Loucy (cell line): Measurements from ENCODE around the gene HERC2.

Experiments used
- H2AFZ ChIP-seq: fragments of 200-600 bp; sonication (generic); 2 replicates; pipeline ENCODE4 v1.6.0; 2016; ENCODE audit warnings: antibody characterized with exemption, mild to moderate bottlenecking, low read length, moderate library complexity
- H3F3A ChIP-seq: fragments of 200-600 bp; 2 replicates; pipeline ENCODE4 v1.6.0; 2016; ENCODE audit warnings: antibody characterized with exemption, low read depth, mild to moderate bottlenecking
- H3K27me3 ChIP-seq: fragments of 200-600 bp; sonication (generic); 2 replicates; pipeline ENCODE4 v1.6.1; 2014; ENCODE audit warnings: low read length, mild to moderate bottlenecking; ENCODE audit not compliant: insufficient read depth, poor library complexity, severe bottlenecking
- H3K36me3 ChIP-seq: fragments of 200-600 bp; sonication (generic); 2 replicates; pipeline ENCODE4 v1.6.1; 2016; ENCODE audit warnings: low read length; ENCODE audit not compliant: insufficient read depth
- H3K4me1 ChIP-seq: fragments of 200-600 bp; sonication (generic); 2 replicates; pipeline ENCODE4 v1.5.1; 2014; ENCODE audit warnings: low read length, mild to moderate bottlenecking; ENCODE audit not compliant: insufficient read depth, poor library complexity, severe bottlenecking
- H3K4me2 ChIP-seq: fragments of 200-600 bp; sonication (generic); 2 replicates; pipeline ENCODE4 v1.6.0; 2014; ENCODE audit warnings: antibody characterized with exemption, low read length, low read depth, mild to moderate bottlenecking; ENCODE audit not compliant: poor library complexity, severe bottlenecking
- H3K4me3 ChIP-seq: fragments of 200-600 bp; sonication (generic); 2 replicates; pipeline ENCODE4 v1.5.1; 2014; ENCODE audit warnings: low read length, mild to moderate bottlenecking, mixed read lengths; ENCODE audit not compliant: poor library complexity, severe bottlenecking
- H3K79me2 ChIP-seq: fragments of 200-600 bp; sonication (generic); 2 replicates; pipeline ENCODE4 v1.6.1; 2014; ENCODE audit warnings: low read length; ENCODE audit not compliant: insufficient read depth
- H3K9ac ChIP-seq: fragments of 200-600 bp; sonication (generic); 2 replicates; pipeline ENCODE4 v1.6.0; 2014; ENCODE audit warnings: mild to moderate bottlenecking, low read depth, low read length, moderate library complexity; ENCODE audit not compliant: poor library complexity, severe bottlenecking
- H3K9me2 ChIP-seq: fragments of 200-600 bp; sonication (generic); replicated peaks from 2 replicates; pipeline ENCODE4 v1.6.1; 2016; ENCODE audit warnings: low read depth, low read length, mixed read lengths
- H3K9me3 ChIP-seq: fragments of 200-600 bp; sonication (generic); 2 replicates; pipeline ENCODE4 v1.6.1; 2014; ENCODE audit warnings: mild to moderate bottlenecking, antibody characterized with exemption, low read length, low read depth; ENCODE audit not compliant: insufficient read depth
- H4K20me1 ChIP-seq: fragments of 200-600 bp; sonication (generic); 2 replicates; pipeline ENCODE4 v1.6.0; 2014; ENCODE audit warnings: antibody characterized with exemption, low read length, mild to moderate bottlenecking; ENCODE audit not compliant: insufficient read depth, poor library complexity, severe bottlenecking
- EZH2phosphoT487 ChIP-seq: fragments of 200-600 bp; IDR thresholded peaks from 2 replicates; pipeline ENCODE4 v1.6.1; 2018; ENCODE audit warnings: antibody characterized with exemption, mild to moderate bottlenecking, moderate library complexity, borderline replicate concordance
- TF ChIP-seq, protein P1 (sequence below): fragments of 200-600 bp; sonication (generic); conservative IDR thresholded peaks from 2 replicates; pipeline ENCODE4 v1.5.1; 2014; ENCODE audit warnings: mild to moderate bottlenecking, antibody characterized with exemption, low read length

Gene HERC2

DNA sequence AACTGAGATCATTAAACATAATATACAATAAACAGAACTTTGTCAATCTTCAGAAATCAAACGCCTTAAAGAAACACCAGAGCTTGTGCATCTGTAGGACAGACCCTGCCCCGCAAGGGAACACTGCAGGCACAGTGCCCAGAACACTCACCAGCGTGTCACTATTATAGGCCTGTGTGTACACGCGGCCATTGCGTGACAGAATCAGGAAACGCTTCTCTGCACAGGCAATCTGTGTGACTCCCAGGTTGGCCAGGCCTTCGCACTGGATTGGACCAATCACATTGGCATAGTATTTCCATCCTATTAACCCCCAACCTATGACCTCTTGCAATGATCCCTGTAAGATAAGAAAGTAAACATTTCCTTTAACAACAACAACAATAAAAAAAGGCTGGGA, 52.9 kb downstream of the HERC2 start:
- no peaks in the 10 kb centered on the region for H3F3A ChIP-seq
- H3K4me2 ChIP-seq: no peak overlapping the region
- TF ChIP-seq EZH2phosphoT487: no peak
- TF ChIP-seq, protein P1, sequence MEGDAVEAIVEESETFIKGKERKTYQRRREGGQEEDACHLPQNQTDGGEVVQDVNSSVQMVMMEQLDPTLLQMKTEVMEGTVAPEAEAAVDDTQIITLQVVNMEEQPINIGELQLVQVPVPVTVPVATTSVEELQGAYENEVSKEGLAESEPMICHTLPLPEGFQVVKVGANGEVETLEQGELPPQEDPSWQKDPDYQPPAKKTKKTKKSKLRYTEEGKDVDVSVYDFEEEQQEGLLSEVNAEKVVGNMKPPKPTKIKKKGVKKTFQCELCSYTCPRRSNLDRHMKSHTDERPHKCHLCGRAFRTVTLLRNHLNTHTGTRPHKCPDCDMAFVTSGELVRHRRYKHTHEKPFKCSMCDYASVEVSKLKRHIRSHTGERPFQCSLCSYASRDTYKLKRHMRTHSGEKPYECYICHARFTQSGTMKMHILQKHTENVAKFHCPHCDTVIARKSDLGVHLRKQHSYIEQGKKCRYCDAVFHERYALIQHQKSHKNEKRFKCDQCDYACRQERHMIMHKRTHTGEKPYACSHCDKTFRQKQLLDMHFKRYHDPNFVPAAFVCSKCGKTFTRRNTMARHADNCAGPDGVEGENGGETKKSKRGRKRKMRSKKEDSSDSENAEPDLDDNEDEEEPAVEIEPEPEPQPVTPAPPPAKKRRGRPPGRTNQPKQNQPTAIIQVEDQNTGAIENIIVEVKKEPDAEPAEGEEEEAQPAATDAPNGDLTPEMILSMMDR: no peak
- H3K9me3 ChIP-seq: no peaks in the 10 kb centered on the region
- H3K27me3 ChIP-seq: no peaks in the 10 kb centered on the region
- no peak overlapping the region for H3K4me3 ChIP-seq
- no peak overlapping the region for H3K9ac ChIP-seq
- peaks cover 81% of the 10 kb centered on the region; the same call in 1 of the 2 replicates for H3K36me3 ChIP-seq
- no peaks in the 10 kb centered on the region for H3K79me2 ChIP-seq
- H4K20me1 ChIP-seq: no peaks in the 10 kb centered on the region
- H3K9me2 ChIP-seq: no peaks in the 10 kb centered on the region
- no peaks in the 10 kb centered on the region for H3K4me1 ChIP-seq
- H2AFZ ChIP-seq: no peak overlapping the region

DNA sequence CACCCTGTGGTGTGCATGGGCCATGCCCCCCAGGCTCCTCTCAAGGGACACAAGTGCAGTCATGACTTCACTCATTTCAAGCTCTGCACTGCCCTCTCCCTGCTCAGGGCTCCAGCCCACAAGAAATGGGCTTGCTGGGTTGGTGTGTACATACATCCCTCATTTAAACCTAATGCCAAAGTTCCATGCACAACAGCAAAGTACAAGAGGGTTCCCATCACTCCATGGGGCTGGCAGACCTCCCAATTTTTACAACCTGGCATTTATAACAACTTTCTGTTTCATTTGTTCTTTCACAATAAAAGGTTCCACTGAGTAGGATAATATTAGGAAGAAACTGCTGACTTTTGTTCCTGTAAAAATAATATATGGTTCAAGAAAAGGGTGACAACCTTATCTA, 54.3 kb downstream of the HERC2 start:
- Histone ChIP-seq H3K36me3 (peaks cover 83% of the 10 kb centered on the region; the same call in 1 of the 2 replicates), H4K20me1 (no peaks in the 10 kb centered on the region), H3K9me3 (no peaks in the 10 kb centered on the region), H3K9ac (no peak overlapping the region), H3K4me1 (no peaks in the 10 kb centered on the region), H3K79me2 (no peaks in the 10 kb centered on the region), H3K27me3 (no peaks in the 10 kb centered on the region), H3F3A (no peaks in the 10 kb centered on the region), H2AFZ (no peak overlapping the region), H3K9me2 (no peaks in the 10 kb centered on the region), H3K4me3 (no peak overlapping the region), H3K4me2 (no peak overlapping the region)
- TF ChIP-seq, protein P1: no peak
- TF ChIP-seq EZH2phosphoT487: no peak

DNA sequence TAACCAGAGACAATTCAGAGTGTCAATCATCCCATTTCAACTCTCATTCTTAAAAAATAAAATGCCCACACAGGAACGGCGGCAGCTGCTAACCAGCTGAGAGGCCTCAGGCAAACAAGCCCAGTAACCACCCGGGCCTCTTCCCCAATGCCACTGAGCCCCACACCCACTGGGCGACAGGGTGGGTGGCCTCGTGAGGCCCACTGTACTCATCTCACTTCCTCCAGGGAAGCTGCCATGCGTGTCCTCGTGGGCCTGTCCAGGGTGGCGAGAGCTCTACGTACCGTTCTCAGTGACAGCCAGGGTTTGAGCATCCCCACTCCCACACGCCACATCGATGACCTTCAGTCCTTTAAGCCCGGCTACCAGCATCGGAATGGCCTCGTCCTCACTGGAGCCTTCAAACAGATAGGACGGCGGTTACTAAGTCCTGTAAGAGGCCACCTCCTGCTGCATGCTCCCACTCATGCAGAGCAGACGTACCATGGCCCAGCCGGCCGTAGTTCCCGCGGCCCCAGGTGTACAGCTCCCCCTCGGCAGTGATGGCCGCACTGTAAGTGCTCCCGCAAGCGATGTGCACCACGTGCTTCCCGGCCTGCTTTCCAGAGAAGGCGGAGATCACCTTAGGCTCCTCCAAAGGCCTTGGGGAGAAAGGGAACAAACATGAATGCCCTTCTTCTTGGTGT, 56.5 kb downstream of the HERC2 start:
- no peaks in the 10 kb centered on the region for H3K79me2 ChIP-seq
- H3K4me3 ChIP-seq: no peak overlapping the region
- no peak overlapping the region for H3K4me2 ChIP-seq
- no peaks in the 10 kb centered on the region for H3K9me2 ChIP-seq
- no peaks in the 10 kb centered on the region for H3K27me3 ChIP-seq
- TF ChIP-seq EZH2phosphoT487: no peak
- TF ChIP-seq, protein P1: no peak
- H4K20me1 ChIP-seq: peaks cover 3% of the 10 kb centered on the region
- peaks cover 85% of the 10 kb centered on the region; the same call in 1 of the 2 replicates for H3K36me3 ChIP-seq
- H3K9ac ChIP-seq: no peak overlapping the region
- no peaks in the 10 kb centered on the region for H3F3A ChIP-seq
- no peaks in the 10 kb centered on the region for H3K9me3 ChIP-seq
- H3K4me1 ChIP-seq: peaks cover 8% of the 10 kb centered on the region
- H2AFZ ChIP-seq: no peak overlapping the region
